H1 (cell line): ENCODE data around the gene IL32. TPM values are rescaled to one million over a fixed set of nuclear protein-coding genes. Genes with fewer than 3 reads are reported as not detected.

Source experiments
- BCL11A ChIP-seq, 2 experiments: IDR thresholded peaks; one replicate each; pipeline ENCODE4 v1.6.1; 2011; ENCODE audit warnings: low read depth in 2 of 2, low read length in 2 of 2, mild to moderate bottlenecking in 2 of 2
- NANOG ChIP-seq: IDR thresholded peaks from 2 replicates; pipeline ENCODE4 v1.6.1; 2011; ENCODE audit warnings: low read length, low read depth, mild to moderate bottlenecking, inconsistent platforms; ENCODE audit not compliant: insufficient read depth, poor library complexity, severe bottlenecking
- SIX5 ChIP-seq: IDR thresholded peaks from 2 replicates; pipeline ENCODE4 v1.6.1; 2011; ENCODE audit warnings: mild to moderate bottlenecking, low read depth, low read length
- polyA plus RNA-seq, 7 experiments: library from polyadenylated mRNA; depleted of rRNA in 3 of 7; stranded (reverse) in 5 of 7; unstranded in 2 of 7; fragments of >200 nt in 5 of 7; fragments of 200-250 nt in 2 of 7; gene quantifications; 1 replicate in 5 of 7; 2 replicates in 1 of 7; 4 replicates in 1 of 7; pipeline versions ENCODE4 v1.2.1 to v1.2.3, GENCODE V29; 2011 to 2013; ENCODE audit warnings: missing spikeins in 2 of 7, mixed read lengths in 2 of 7
- total RNA-seq: library from RNA; stranded (reverse); fragmentation: NEBNext Ultra II Directional; extraction: Animal tissue kit (Norgen Biotek cat#: 25700); gene quantifications from 2 replicates; pipeline ENCODE4 v1.2.1, GENCODE V29; 2021
- TF ChIP-seq, protein P1 (sequence below): IDR thresholded peaks from 2 replicates; pipeline ENCODE4 v1.6.1; 2012; ENCODE audit warnings: inconsistent platforms

Gene IL32
- total and polyA plus RNA-seq, 2 of the 8 experiments (the other 6 are each of a cell fraction or from before 2014, with no cell fraction given) = 2.7 to 5.0 TPM

DNA sequence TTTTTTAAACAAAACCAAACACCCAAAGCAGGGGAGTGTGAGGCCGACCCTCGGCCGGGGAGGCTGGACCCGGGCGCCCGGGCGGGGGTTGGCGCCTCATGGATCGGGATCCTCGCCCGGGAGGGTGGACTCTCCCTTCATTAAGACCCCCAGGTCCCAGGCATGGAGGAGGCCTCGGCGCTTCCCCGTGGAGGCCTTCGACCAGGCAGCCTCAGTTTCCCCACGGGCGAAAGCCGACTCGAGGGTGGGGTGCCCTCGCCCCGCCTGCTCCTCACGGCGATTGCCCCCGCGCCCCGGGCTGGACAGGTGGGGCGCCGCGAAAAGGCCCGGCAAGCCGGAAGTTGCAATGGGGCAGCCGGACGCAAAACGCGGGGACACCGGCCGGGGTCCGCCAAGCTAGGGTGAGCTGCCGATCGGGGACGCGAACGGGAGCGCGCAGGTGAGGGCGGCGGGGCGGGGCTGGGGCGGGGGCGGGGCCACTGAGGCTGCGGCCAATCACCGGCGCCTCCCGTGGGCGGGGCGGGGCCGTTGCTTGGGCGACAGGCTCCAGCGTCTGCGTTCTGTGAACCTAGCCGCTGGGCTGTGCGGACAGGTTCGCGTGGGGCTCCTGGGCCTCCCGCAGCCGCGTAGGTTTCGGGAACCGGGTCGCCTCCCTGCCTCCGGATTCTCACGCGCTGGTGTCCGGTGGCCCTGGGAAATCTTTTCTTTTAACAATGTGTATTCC is 40.9 kb downstream of the IL32 start (continued):
- TF ChIP-seq, protein P1, sequence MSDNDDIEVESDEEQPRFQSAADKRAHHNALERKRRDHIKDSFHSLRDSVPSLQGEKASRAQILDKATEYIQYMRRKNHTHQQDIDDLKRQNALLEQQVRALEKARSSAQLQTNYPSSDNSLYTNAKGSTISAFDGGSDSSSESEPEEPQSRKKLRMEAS = peak; percentile 49; the same call in 1 of the 2 replicates
- TF ChIP-seq SIX5 = no peak
- no peak for TF ChIP-seq NANOG
- no peak for TF ChIP-seq BCL11A (IDR thresholded peaks at IDR 0.05; ENCODE audit: low read depth in 2 of 2, low read length in 2 of 2)
